ENCODE results near the gene TBX10. TPM values are rescaled to one million over a fixed set of nuclear protein-coding genes. Genes with fewer than 3 reads are reported as not detected.

The TBX10 gene
- polyA plus RNA-seq, 1 of the 3 experiments (the other 2 are of a cell fraction), result not detected

DNA sequence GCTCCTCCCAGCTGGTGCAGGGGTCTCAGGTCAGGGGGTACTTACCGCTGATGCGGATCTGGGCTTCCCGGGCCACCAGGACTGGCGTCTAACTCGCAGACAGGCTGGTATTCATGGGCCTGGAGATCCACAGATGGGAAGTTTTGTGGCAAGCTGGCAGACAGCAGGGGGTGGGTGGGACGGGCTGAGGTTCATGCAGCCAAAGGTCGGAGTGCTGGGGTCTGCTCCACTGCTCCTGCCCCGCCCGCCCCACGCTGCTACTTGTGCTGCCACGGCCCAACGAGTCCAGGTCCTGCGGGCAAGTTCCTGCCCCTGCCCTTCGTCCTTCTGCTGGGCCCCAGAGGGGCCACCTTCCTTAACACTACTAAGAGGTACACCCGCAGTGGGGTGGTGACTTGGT lies 7.9 kb upstream of the TBX10 start:
- Histone ChIP-seq H3K9me2 (no peaks in the 10 kb centered on the region), H3K4me2 (no peak overlapping the region), H3K36me3 (replicated peaks in 1 of 2; ENCODE audit: control insufficient read depth in 1 of 2, insufficient read depth in 2 of 2, low read length in 1 of 2) (no peaks in the 10 kb centered on the region), H3K27ac (ENCODE audit: low read depth in 2 of 2, low read length in 1 of 2) (no peak overlapping the region), H3K9me3 (no peaks in the 10 kb centered on the region), H3K27me3 (ENCODE audit: insufficient read depth) (no peaks in the 10 kb centered on the region), H3K4me1 (ENCODE audit: control insufficient read depth in 1 of 2, insufficient read depth in 2 of 2, low read depth in 1 of 2, low read length in 1 of 2) (no peaks in the 10 kb centered on the region; a peak in 1 of 4 replicates), H3F3A (replicated peaks; ENCODE audit: insufficient read depth) (no peaks in the 10 kb centered on the region), H3K4me3 (ENCODE audit: low read depth in 2 of 2, low read length in 1 of 2) (no peak overlapping the region), H2AFZ (ENCODE audit: low read depth) (no peak overlapping the region), H4K20me1 (ENCODE audit: insufficient read depth) (no peaks in the 10 kb centered on the region), H3K9ac (no peak overlapping the region), H3K79me2 (ENCODE audit: insufficient read depth) (no peaks in the 10 kb centered on the region)
- DNase-seq, result no peak
- TF ChIP-seq GABPA (IDR thresholded peaks at IDR 0.05; ENCODE audit: low read depth) (no peak), MEF2A (IDR thresholded peaks at IDR 0.05; ENCODE audit: borderline replicate concordance, low read depth) (no peak)
- ChIA-PET CTCF (interaction anchor here (1.4 to 21.6 kb wide), 3 partner anchors 12 to 20 kb away, joined by 6 to 308 read pairs (median 21); partner anchors contain the start of genes NUDT8 and TBX10), POLR2A (no interaction called here)
- 90% methylated on average over 4 of the region's 15 CpGs for WGBS (ENCODE audit: low lambda C conversion rate)

GRCh38 chr11:67646535-67647336 lies 7.2 kb upstream of the TBX10 start:
- Histone ChIP-seq H3K9me3 (no peaks in the 10 kb centered on the region), H3K79me2 (ENCODE audit: insufficient read depth) (no peaks in the 10 kb centered on the region), H3K9ac (no peak overlapping the region), H3K36me3 (replicated peaks in 1 of 2; ENCODE audit: control insufficient read depth in 1 of 2, insufficient read depth in 2 of 2, low read length in 1 of 2) (no peaks in the 10 kb centered on the region), H3K27me3 (ENCODE audit: insufficient read depth) (no peaks in the 10 kb centered on the region), H3F3A (replicated peaks; ENCODE audit: insufficient read depth) (no peaks in the 10 kb centered on the region), H3K4me1 (ENCODE audit: control insufficient read depth in 1 of 2, insufficient read depth in 2 of 2, low read depth in 1 of 2, low read length in 1 of 2) (no peaks in the 10 kb centered on the region), H3K4me2 (no peak overlapping the region), H3K4me3 (ENCODE audit: low read depth in 2 of 2, low read length in 1 of 2) (no peak overlapping the region), H3K27ac (ENCODE audit: low read depth in 2 of 2, low read length in 1 of 2) (no peak overlapping the region), H2AFZ (ENCODE audit: low read depth) (no peak overlapping the region), H4K20me1 (ENCODE audit: insufficient read depth) (no peaks in the 10 kb centered on the region), H3K9me2 (no peaks in the 10 kb centered on the region)
- ChIA-PET CTCF (interaction anchor here (1.9 to 21.6 kb wide), 3 partner anchors 11 to 33 kb away, joined by 7 to 308 read pairs (median 21); partner anchors contain the start of genes NUDT8 and TBX10), POLR2A (no interaction called here)
- TF ChIP-seq FOSL2 (IDR thresholded peaks at IDR 0.05; ENCODE audit: borderline replicate concordance, low read depth) (no peak), MAX (IDR thresholded peaks at IDR 0.05; ENCODE audit: low read depth) (no peak), TCF12 (IDR thresholded peaks at IDR 0.05) (no peak), SIN3A (IDR thresholded peaks at IDR 0.05; ENCODE audit: borderline replicate concordance, low read depth, low read length) (no peak), PBX3 (IDR thresholded peaks at IDR 0.05) (no peak), TEAD4 (IDR thresholded peaks at IDR 0.05; ENCODE audit: borderline replicate concordance, insufficient read depth) (no peak)
- DNase-seq, result no peak
- 48% methylated on average over 6 of the region's 24 CpGs for WGBS (ENCODE audit: low lambda C conversion rate)
